Measurements from ENCODE around the gene IQCM.

DNA sequence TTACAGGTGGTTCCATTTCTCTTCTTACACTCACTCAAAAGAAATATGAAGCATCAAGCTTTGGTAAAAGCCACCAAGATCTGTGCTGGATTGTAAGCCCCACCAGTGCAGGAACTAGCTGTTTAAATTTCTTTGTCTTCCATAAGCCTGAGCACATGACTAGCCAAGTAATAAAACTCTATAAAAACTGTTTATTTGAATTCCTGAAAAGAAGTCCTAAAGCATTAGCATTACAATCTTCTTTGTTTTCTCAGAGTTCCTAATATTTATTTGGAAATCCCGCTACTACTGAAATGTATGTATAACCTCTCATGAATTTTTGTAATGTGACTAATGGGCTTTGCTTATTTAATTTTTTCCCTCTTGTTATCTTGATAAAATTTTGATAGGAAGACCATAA, 65.9 kb downstream of the IQCM start:
- TF ChIP-seq TAF1 (IDR thresholded peaks at IDR 0.05; ENCODE audit: low read depth, low read length) = no peak
- TF ChIP-seq POLR2A (IDR thresholded peaks at IDR 0.05; ENCODE audit: low read depth, low read length) = no peak
- no peak for TF ChIP-seq POLR2AphosphoS5 (IDR thresholded peaks at IDR 0.05; ENCODE audit: low read depth, low read length)
